GM12878 (cell line): ENCODE measurements around the gene TRIB2. TPM values are rescaled to one million over a fixed set of nuclear protein-coding genes. Genes with fewer than 3 reads are reported as not detected.
A peak's percentile ranks its signal among the peaks of the same experiment; 100 is the strongest.

Experiments
- ATF7 ChIP-seq: fragments of 450-650 bp; IDR thresholded peaks from 2 replicates; pipeline ENCODE4 v1.6.1; 2016; ENCODE audit warnings: low read depth, mild to moderate bottlenecking
- CBFB ChIP-seq: IDR thresholded peaks from 2 replicates; pipeline ENCODE4 v1.6.1; 2016; ENCODE audit warnings: antibody characterized with exemption, low read depth
- CHD4 ChIP-seq: fragments of 200-600 bp; sonication (generic); IDR thresholded peaks from 2 replicates; pipeline ENCODE4 v1.6.1; 2016; ENCODE audit warnings: mild to moderate bottlenecking
- MXI1 ChIP-seq: fragments of 150-350 bp; IDR thresholded peaks from 2 replicates; pipeline ENCODE4 v1.6.1; 2011; ENCODE audit warnings: low read depth, mild to moderate bottlenecking, inconsistent platforms, low read length, improper control_type of control experiment
- NR2C2 ChIP-seq: IDR thresholded peaks from 2 replicates; pipeline ENCODE4 v1.6.1; 2011; ENCODE audit warnings: borderline replicate concordance, low read depth; ENCODE audit not compliant: control insufficient read depth, insufficient read length
- POLR2AphosphoS2 ChIP-seq: IDR thresholded peaks from 2 replicates; pipeline ENCODE4 v1.6.1; 2011; ENCODE audit warnings: low read depth, mild to moderate bottlenecking, low read length, improper control_type of control experiment, moderate library complexity
- PRDM15 ChIP-seq: fragments of 450-650 bp; formaldehyde crosslinking; IDR thresholded peaks from 2 replicates; pipeline ENCODE4 v1.4.0; 2020; ENCODE audit warnings: mild to moderate bottlenecking, moderate library complexity
- SMAD5 ChIP-seq: IDR thresholded peaks from 2 replicates; pipeline ENCODE4 v1.6.1; 2016; ENCODE audit warnings: antibody characterized with exemption, low read depth
- SUPT20H ChIP-seq: IDR thresholded peaks from 2 replicates; pipeline ENCODE4 v1.6.1; 2011; ENCODE audit warnings: low read depth, mild to moderate bottlenecking, low read length, moderate library complexity, borderline replicate concordance; ENCODE audit not compliant: control insufficient read depth
- SUZ12 ChIP-seq: fragments of 200-600 bp; sonication (generic); IDR thresholded peaks from one replicate; pipeline ENCODE4 v1.6.1; 2018; ENCODE audit warnings: antibody characterized with exemption, mild to moderate bottlenecking; ENCODE audit not compliant: unreplicated experiment
- YY1 ChIP-seq: IDR thresholded peaks from 2 replicates; pipeline ENCODE4 v1.6.1; 2011; ENCODE audit warnings: low read depth, mild to moderate bottlenecking, low read length
- ZBED1 ChIP-seq: IDR thresholded peaks from 2 replicates; pipeline ENCODE4 v1.6.1; 2016; ENCODE audit warnings: borderline replicate concordance
- ZNF24 ChIP-seq: fragments of 450-650 bp; IDR thresholded peaks from 2 replicates; pipeline ENCODE4 v1.6.1; 2017; ENCODE audit warnings: antibody characterized with exemption, mild to moderate bottlenecking
- polyA plus RNA-seq, 11 experiments: library from polyadenylated mRNA; depleted of rRNA in 4 of 11; unstranded in 6 of 11; stranded (reverse) in 5 of 11; fragments of >200 nt; fragmentation: Nextera tagmentation in 4 of 11; fragmentation: Illumina TruSeq in 1 of 11; extraction: Ambion mirVana in 4 of 11; extraction: Trizol in 1 of 11; gene quantifications; 1 replicate in 1 of 11; 2 replicates in 10 of 11; pipeline versions ENCODE4 v1.2.1 to v1.2.3, GENCODE V29; 2011 to 2016; ENCODE audit warnings: inconsistent platforms in 2 of 11, missing spikeins in 2 of 11, low read depth in 1 of 11
- total RNA-seq, 4 experiments: library from RNA; depleted of rRNA in 3 of 4; stranded (reverse); fragments of >200 nt in 3 of 4; fragmentation: Illumina TruSeq in 1 of 4; extraction: Trizol in 1 of 4; gene quantifications; 2 replicates each; pipeline versions ENCODE4 v1.2.1 to v1.2.3, GENCODE V29; 2013 to 2021

The TRIB2 gene
- total and polyA plus RNA-seq, 10 of the 15 experiments (the other 5 are each of a cell fraction or from before 2014, with no cell fraction given) = 1.6 to 9.2 (median 5.2) TPM

- no peak for TF ChIP-seq PRDM15 (CRISPR knock-in tag)
- TF ChIP-seq CHD4 = no peak
- peak; percentile 27 for TF ChIP-seq SUZ12
- TF ChIP-seq CBFB = no peak
- TF ChIP-seq SUPT20H = no peak
- TF ChIP-seq POLR2AphosphoS2 = no peak
- no peak for TF ChIP-seq YY1
- no peak for TF ChIP-seq ZBED1
- TF ChIP-seq ZNF24 = no peak
- no peak for TF ChIP-seq ATF7
- no peak for TF ChIP-seq SMAD5
- no peak for TF ChIP-seq NR2C2
- TF ChIP-seq MXI1 = no peak
Observed at GRCh38 chr2:12717191-12718014, 667 bp downstream of the TRIB2 start (continued).
